ENCODE results near the gene GFAP.
A peak's percentile ranks its signal among the peaks of the same experiment; 100 is the strongest.

GFAP gene

GRCh38 chr17:44865931-44866330 lies 49.4 kb downstream of the GFAP start:
- Histone ChIP-seq H2AFZ (ENCODE audit: low read length) (no peak overlapping the region), H3K4me3 (ENCODE audit: low read depth, low read length, poor library complexity, severe bottlenecking) (no peak overlapping the region), H3K27me3 (ENCODE audit: insufficient read depth, low read length) (no peaks in the 10 kb centered on the region), H3F3A (ENCODE audit: insufficient read depth, low read length) (no peaks in the 10 kb centered on the region), H3K9me2 (ENCODE audit: low read depth, low read length) (no peaks in the 10 kb centered on the region), H3K36me3 (ENCODE audit: insufficient read depth, low read length) (peaks cover 77% of the 10 kb centered on the region), H3K4me2 (ENCODE audit: low read length) (no peak overlapping the region), H3K9ac (ENCODE audit: low read length) (no peak overlapping the region), H4K20me1 (ENCODE audit: insufficient read depth, low read length) (no peaks in the 10 kb centered on the region), H3K79me2 (ENCODE audit: insufficient read depth, low read length) (no peaks in the 10 kb centered on the region), H3K9me3 (ENCODE audit: low read length) (no peaks in the 10 kb centered on the region), H3K4me1 (ENCODE audit: insufficient read depth, low read length, severe bottlenecking) (no peaks in the 10 kb centered on the region), H3K27ac (ENCODE audit: low read depth, low read length, poor library complexity, severe bottlenecking) (no peak overlapping the region)
- TF ChIP-seq EZH2 (IDR thresholded peaks at IDR 0.05; ENCODE audit: borderline replicate concordance, low read length) (no peak), CTCF (IDR thresholded peaks at IDR 0.05; ENCODE audit: low read length) (no peak)

GRCh38 chr17:44865231-44865660 lies 50.1 kb downstream of the GFAP start:
- H3K36me3 ChIP-seq (ENCODE audit: insufficient read depth, low read length) = peaks cover 80% of the 10 kb centered on the region
- no peak overlapping the region for H3K4me3 ChIP-seq (ENCODE audit: low read depth, low read length, poor library complexity, severe bottlenecking)
- no peaks in the 10 kb centered on the region for H4K20me1 ChIP-seq (ENCODE audit: insufficient read depth, low read length)
- H3K27me3 ChIP-seq (ENCODE audit: insufficient read depth, low read length) = no peaks in the 10 kb centered on the region
- H3K79me2 ChIP-seq (ENCODE audit: insufficient read depth, low read length) = no peaks in the 10 kb centered on the region
- H3K4me1 ChIP-seq (ENCODE audit: insufficient read depth, low read length, severe bottlenecking) = no peaks in the 10 kb centered on the region
- no peaks in the 10 kb centered on the region for H3K9me2 ChIP-seq (ENCODE audit: low read depth, low read length)
- no peaks in the 10 kb centered on the region for H3K9me3 ChIP-seq (ENCODE audit: low read length)
- TF ChIP-seq CTCF (IDR thresholded peaks at IDR 0.05; ENCODE audit: low read length) (peak; percentile 87), EZH2 (IDR thresholded peaks at IDR 0.05; ENCODE audit: borderline replicate concordance, low read length) (no peak)
- H3F3A ChIP-seq (ENCODE audit: insufficient read depth, low read length) = no peaks in the 10 kb centered on the region
- no peak overlapping the region for H3K27ac ChIP-seq (ENCODE audit: low read depth, low read length, poor library complexity, severe bottlenecking)
- no peak overlapping the region for H3K9ac ChIP-seq (ENCODE audit: low read length)
- H2AFZ ChIP-seq (ENCODE audit: low read length) = no peak overlapping the region
- no peak overlapping the region for H3K4me2 ChIP-seq (ENCODE audit: low read length)

GRCh38 chr17:44864831-44865230 lies 50.5 kb downstream of the GFAP start:
- H3K4me3 ChIP-seq (ENCODE audit: low read depth, low read length, poor library complexity, severe bottlenecking) = no peak overlapping the region
- peaks cover 80% of the 10 kb centered on the region for H3K36me3 ChIP-seq (ENCODE audit: insufficient read depth, low read length)
- no peaks in the 10 kb centered on the region for H4K20me1 ChIP-seq (ENCODE audit: insufficient read depth, low read length)

More at GRCh38 chr17:44864831-44865230, 50.5 kb downstream of the GFAP start:
- H3K27me3 ChIP-seq (ENCODE audit: insufficient read depth, low read length) = no peaks in the 10 kb centered on the region
- H3K4me2 ChIP-seq (ENCODE audit: low read length) = no peak overlapping the region
- no peaks in the 10 kb centered on the region for H3K9me2 ChIP-seq (ENCODE audit: low read depth, low read length)
- no peak overlapping the region for H3K9ac ChIP-seq (ENCODE audit: low read length)
- H3K79me2 ChIP-seq (ENCODE audit: insufficient read depth, low read length) = no peaks in the 10 kb centered on the region
- H2AFZ ChIP-seq (ENCODE audit: low read length) = no peak overlapping the region
- no peaks in the 10 kb centered on the region for H3K9me3 ChIP-seq (ENCODE audit: low read length)
- no peak overlapping the region for H3K27ac ChIP-seq (ENCODE audit: low read depth, low read length, poor library complexity, severe bottlenecking)
- H3K4me1 ChIP-seq (ENCODE audit: insufficient read depth, low read length, severe bottlenecking) = no peaks in the 10 kb centered on the region
- no peaks in the 10 kb centered on the region for H3F3A ChIP-seq (ENCODE audit: insufficient read depth, low read length)
- TF ChIP-seq EZH2 (IDR thresholded peaks at IDR 0.05; ENCODE audit: borderline replicate concordance, low read length) = no peak
- no peak for TF ChIP-seq CTCF (IDR thresholded peaks at IDR 0.05; ENCODE audit: low read length)
